GM12875 (cell line): Measurements from ENCODE around the gene PZP.

Experiments used
- H3K4me3 ChIP-seq: one replicate; pipeline ENCODE4 v1.5.1; 2011; ENCODE audit warnings: low read depth, low read length, control low read depth
- TF ChIP-seq, protein P1 (sequence below): IDR thresholded peaks from 2 replicates; pipeline ENCODE4 v1.5.1; 2011; ENCODE audit warnings: low read depth, mild to moderate bottlenecking, control low read depth, inconsistent platforms, low read length, moderate library complexity, borderline replicate concordance; ENCODE audit not compliant: insufficient read depth

PZP gene

GRCh38 chr12:9104087-9104486 lies 104.1 kb downstream of the PZP start:
- TF ChIP-seq, protein P1, sequence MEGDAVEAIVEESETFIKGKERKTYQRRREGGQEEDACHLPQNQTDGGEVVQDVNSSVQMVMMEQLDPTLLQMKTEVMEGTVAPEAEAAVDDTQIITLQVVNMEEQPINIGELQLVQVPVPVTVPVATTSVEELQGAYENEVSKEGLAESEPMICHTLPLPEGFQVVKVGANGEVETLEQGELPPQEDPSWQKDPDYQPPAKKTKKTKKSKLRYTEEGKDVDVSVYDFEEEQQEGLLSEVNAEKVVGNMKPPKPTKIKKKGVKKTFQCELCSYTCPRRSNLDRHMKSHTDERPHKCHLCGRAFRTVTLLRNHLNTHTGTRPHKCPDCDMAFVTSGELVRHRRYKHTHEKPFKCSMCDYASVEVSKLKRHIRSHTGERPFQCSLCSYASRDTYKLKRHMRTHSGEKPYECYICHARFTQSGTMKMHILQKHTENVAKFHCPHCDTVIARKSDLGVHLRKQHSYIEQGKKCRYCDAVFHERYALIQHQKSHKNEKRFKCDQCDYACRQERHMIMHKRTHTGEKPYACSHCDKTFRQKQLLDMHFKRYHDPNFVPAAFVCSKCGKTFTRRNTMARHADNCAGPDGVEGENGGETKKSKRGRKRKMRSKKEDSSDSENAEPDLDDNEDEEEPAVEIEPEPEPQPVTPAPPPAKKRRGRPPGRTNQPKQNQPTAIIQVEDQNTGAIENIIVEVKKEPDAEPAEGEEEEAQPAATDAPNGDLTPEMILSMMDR = no peak
- H3K4me3 ChIP-seq = no peak overlapping the region

DNA sequence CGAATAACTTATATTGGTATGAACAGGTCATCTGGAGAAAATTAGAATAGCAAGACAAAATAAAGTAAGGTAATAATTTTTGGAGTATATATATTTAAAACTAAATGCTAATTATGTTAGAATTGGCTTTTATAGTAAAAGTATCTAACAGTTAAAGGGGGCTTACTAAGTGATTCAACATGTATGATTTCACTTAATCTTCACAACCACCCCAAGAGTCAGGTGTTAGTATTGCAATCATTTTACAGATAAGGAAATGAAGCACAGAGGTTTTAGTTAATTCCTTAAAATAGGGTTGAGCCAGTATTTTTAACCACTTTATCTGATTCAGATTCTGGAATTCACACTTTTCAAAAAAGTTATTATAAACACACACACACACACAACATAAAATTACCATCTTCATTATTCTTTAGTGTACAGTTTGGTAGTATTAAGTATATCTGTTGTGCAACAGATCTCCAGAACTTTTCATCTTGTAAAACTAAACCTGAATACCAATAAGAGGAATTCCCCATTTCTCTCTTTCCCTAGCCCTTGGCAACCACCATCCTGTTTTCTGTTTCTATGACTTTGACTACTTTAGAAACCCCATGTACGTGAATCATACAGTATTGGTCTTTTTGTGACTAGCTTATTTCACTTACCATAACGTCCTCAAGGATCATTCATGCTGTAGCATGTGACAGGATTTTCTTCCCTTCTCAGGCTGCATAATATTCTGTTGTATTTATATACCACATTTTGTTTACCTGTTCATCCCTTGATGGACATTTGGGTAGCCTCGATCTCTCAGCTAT lies 104.9 kb downstream of the PZP start:
- TF ChIP-seq, protein P1 = no peak
- no peak overlapping the region for H3K4me3 ChIP-seq

- no peak overlapping the region for H3K4me3 ChIP-seq
- TF ChIP-seq, protein P1 = no peak
Measured at GRCh38 chr12:9101018-9101687, 107.0 kb downstream of the PZP start.

GRCh38 chr12:9099552-9100190 lies 108.5 kb downstream of the PZP start:
- H3K4me3 ChIP-seq = no peak overlapping the region
- TF ChIP-seq, protein P1 = no peak
